ENCODE measurements around the gene PLCB3.

The PLCB3 gene

GRCh38 chr11:64292460-64293254 is 41.3 kb downstream of the PLCB3 start:
- no peak for TF ChIP-seq CTCF (IDR thresholded peaks at IDR 0.05; ENCODE audit: extremely low read depth, missing control alignments)
- peak; percentile 51 for DNase-seq (ENCODE audit: low spot score)

- TF ChIP-seq CTCF (IDR thresholded peaks at IDR 0.05; ENCODE audit: extremely low read depth, missing control alignments) = no peak
- no peak for DNase-seq (ENCODE audit: low spot score)
Observed at GRCh38 chr11:64294774-64295173, 43.4 kb downstream of the PLCB3 start.

GRCh38 chr11:64295760-64296159 is 44.4 kb downstream of the PLCB3 start:
- no peak for DNase-seq (ENCODE audit: low spot score)
- no peak for TF ChIP-seq CTCF (IDR thresholded peaks at IDR 0.05; ENCODE audit: extremely low read depth, missing control alignments)

GRCh38 chr11:64296236-64296635 is 44.9 kb downstream of the PLCB3 start:
- TF ChIP-seq CTCF (IDR thresholded peaks at IDR 0.05; ENCODE audit: extremely low read depth, missing control alignments) = no peak

GRCh38 chr11:64296830-64297698 is 45.7 kb downstream of the PLCB3 start:
- no peak for DNase-seq (ENCODE audit: low spot score)
- no peak for TF ChIP-seq CTCF (IDR thresholded peaks at IDR 0.05; ENCODE audit: extremely low read depth, missing control alignments)

More at GRCh38 chr11:64296236-64296635, 44.9 kb downstream of the PLCB3 start:
- no peak for DNase-seq (ENCODE audit: low spot score)

GRCh38 chr11:64297699-64298358 is 46.5 kb downstream of the PLCB3 start:
- TF ChIP-seq CTCF (IDR thresholded peaks at IDR 0.05; ENCODE audit: extremely low read depth, missing control alignments) = no peak
- DNase-seq (ENCODE audit: low spot score) = no peak

All from GM20000 (cell line).